AG08396 (cell line): ENCODE results near the gene PACRG.

Experiments
- DNase-seq: peaks from one replicate; pipeline ENCODE4 v3.0.0; 2012; ENCODE audit warnings: low spot score, mixed read lengths

PACRG gene

GRCh38 chr6:163008626-163009025, 280.9 kb downstream of the PACRG start:
- DNase-seq: no peak

GRCh38 chr6:163010145-163010544, 282.4 kb downstream of the PACRG start:
- DNase-seq: no peak

GRCh38 chr6:163014736-163015135, 287.0 kb downstream of the PACRG start:
- no peak for DNase-seq

- DNase-seq: no peak
Observed at GRCh38 chr6:163017801-163018200, 290.0 kb downstream of the PACRG start.

- no peak for DNase-seq
Observed at GRCh38 chr6:163019926-163020325, 292.2 kb downstream of the PACRG start.

- no peak for DNase-seq
Observed at GRCh38 chr6:163021054-163021453, 293.3 kb downstream of the PACRG start.

- no peak for DNase-seq
Observed at GRCh38 chr6:163023700-163024099, 295.9 kb downstream of the PACRG start.

- DNase-seq: no peak
Observed at GRCh38 chr6:163026893-163027292, 299.1 kb downstream of the PACRG start.

GRCh38 chr6:163030980-163031379, 303.2 kb downstream of the PACRG start:
- DNase-seq: no peak

GRCh38 chr6:163031931-163032330, 304.2 kb downstream of the PACRG start:
- no peak for DNase-seq

- no peak for DNase-seq
Observed at GRCh38 chr6:163036160-163036645, 308.4 kb downstream of the PACRG start.

GRCh38 chr6:163038317-163038716, 310.5 kb downstream of the PACRG start:
- no peak for DNase-seq

- no peak for DNase-seq
Observed at GRCh38 chr6:163048345-163048744, 320.6 kb downstream of the PACRG start.

- DNase-seq: no peak
Observed at GRCh38 chr6:163053667-163054344, 326.0 kb downstream of the PACRG start.

GRCh38 chr6:163054641-163055040, 326.9 kb downstream of the PACRG start:
- DNase-seq: no peak

- DNase-seq: no peak
Observed at GRCh38 chr6:163057260-163057659, 329.5 kb downstream of the PACRG start.

- no peak for DNase-seq
Observed at GRCh38 chr6:163062790-163063189, 335.0 kb downstream of the PACRG start.

GRCh38 chr6:163063561-163063960, 335.8 kb downstream of the PACRG start:
- no peak for DNase-seq

- no peak for DNase-seq
Observed at GRCh38 chr6:163064397-163064796, 336.6 kb downstream of the PACRG start.

GRCh38 chr6:163066200-163066599, 338.4 kb downstream of the PACRG start:
- no peak for DNase-seq

- DNase-seq: no peak
Observed at GRCh38 chr6:163077134-163077533, 349.4 kb downstream of the PACRG start.

- DNase-seq: no peak
Observed at GRCh38 chr6:163078712-163079111, 350.9 kb downstream of the PACRG start.

GRCh38 chr6:163080228-163080627, 352.5 kb downstream of the PACRG start:
- DNase-seq: no peak

- no peak for DNase-seq
Observed at GRCh38 chr6:163083141-163083540, 355.4 kb downstream of the PACRG start.
